ENCODE data around the gene CPPED1.
"Not testable (repeated sequence)": the region's sequence is repeated elsewhere in the genome, so short reads cannot be mapped to it uniquely, and the experiment has no call there.

Gene CPPED1, protein sequence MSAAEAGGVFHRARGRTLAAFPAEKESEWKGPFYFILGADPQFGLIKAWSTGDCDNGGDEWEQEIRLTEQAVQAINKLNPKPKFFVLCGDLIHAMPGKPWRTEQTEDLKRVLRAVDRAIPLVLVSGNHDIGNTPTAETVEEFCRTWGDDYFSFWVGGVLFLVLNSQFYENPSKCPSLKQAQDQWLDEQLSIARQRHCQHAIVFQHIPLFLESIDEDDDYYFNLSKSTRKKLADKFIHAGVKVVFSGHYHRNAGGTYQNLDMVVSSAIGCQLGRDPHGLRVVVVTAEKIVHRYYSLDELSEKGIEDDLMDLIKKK

DNA sequence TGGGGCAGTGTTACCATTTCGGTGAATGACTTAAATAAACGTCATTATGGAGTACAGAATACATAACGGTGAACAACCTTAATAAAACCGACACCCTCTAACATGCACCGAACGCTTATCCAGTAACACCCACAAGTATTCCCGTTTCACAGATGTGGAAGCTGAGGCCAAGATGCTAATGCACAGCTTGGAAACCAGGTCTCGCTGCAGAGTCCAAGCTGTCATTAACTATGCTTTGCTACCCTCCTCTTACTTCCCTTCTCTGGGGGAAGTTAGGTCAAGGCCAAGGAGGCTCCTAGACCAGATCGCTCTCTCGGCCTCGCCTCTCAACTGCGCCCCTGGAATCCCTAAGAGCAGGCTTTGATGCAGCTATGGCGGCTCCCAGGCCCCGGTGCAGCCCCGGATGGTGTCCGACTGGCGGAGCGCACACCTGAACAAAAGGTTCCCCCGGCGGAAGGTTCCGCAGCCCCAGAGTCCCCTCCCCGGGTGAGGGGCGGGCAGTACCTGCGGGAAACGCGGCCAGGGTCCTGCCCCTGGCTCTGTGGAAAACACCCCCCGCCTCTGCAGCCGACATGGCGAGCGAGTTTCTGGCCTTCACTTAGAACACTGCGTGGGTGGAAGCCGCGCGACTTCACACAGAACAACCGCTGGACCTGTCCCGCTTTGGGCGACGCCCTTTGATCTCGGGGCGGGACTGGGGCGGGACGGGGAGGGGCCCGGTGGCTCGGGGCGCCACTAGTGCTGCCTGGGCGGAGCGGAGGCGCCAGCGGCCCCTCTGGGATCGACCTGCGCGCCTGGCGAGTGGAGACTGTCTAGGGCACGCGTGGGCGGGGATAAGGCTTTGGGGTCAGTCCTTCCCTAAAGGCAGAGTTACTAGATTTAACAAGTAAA, at the start of gene CPPED1:
Gene CPPED1 (minus strand): TSS at position 685 of the 891 bp plus-strand sequence. CDS start 111 bp downstream, at position 574.
- peak; percentile 88 to 90 for DNase-seq (ENCODE audit: low read depth in 1 of 2, low spot score in 1 of 2)

DNA sequence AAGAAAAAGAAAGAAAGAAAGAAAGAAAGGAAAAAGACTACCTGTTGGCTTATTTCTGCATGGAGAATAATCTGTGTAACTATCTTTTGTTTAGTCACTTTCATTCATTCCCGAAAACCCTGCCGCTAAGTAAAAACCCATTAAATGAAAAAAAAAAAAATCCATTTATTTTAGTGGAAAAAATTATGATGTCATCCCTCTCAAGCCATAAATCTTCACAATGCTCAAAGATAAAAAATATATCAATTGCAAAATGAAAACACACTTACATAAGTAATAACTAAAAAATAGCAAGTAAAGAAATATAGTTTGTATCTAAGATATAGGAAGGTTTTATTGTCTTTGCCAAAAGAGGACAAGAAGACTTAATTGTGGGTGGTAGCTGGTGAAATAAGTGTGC, 46.5 kb upstream of the CPPED1 start:
- no peak for DNase-seq (ENCODE audit: low read depth in 1 of 2, low spot score in 1 of 2)

DNA sequence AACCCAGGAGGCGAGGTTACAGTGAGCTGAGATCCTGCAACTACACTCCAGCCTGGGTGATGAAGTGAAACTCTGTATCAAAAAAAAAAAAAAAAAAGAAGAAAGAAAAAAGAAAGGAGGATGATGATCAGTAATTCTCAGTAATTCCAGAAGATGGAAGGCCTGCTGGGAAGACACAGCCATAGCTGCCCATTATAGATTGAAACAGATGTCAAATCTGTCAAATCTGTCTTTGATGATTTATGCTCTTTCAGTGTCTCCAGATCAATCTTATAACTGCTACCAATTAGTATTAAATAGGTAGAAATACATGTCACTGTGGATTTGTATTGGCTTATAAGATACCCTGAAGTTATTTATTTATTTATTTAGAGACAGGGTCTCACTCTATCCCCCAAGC, 42.9 kb upstream of the CPPED1 start:
- DNase-seq (ENCODE audit: low read depth in 1 of 2, low spot score in 1 of 2): no peak

DNA sequence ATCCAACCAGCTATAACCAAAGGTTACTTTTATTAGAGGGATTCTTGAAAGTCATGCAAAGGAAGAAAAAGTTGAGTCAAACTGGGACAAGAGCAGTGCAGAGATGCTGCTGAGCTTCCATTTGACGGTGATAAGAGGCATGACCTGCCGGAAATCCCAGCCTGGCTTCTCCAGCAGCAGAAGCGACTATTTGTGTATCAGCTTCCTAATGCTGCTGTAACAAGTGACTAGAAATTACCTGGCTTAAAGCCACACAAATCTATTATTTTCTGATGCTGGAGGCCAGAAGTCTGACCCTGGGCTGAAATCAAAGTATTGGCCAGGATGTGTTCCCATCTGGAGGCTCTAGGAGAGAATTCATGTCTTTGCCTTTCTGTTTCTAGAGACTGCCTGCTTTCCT, 41.6 kb upstream of the CPPED1 start:
- no peak for DNase-seq (ENCODE audit: low read depth in 1 of 2, low spot score in 1 of 2)

DNA sequence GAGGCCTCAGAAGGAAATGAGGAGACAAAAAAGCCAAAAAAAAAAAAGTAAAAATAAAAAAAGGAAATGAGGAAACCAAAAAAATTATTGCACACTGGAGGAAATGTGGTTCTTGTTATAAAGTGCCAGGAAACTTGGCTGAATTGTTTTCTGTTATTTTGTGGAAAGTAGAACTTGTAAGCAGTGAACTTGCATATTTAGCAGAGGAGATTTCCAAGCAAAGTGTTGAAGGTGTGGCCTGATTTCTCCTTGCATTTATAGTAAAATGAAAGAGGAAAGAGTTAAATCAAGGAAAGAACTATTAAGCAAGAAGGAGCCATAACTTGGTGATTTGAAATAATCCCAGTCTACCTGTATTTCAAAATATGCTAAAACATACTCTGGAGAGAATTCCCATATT, 34.1 kb upstream of the CPPED1 start:
- no peak for DNase-seq (ENCODE audit: low read depth in 1 of 2, low spot score in 1 of 2)

DNA sequence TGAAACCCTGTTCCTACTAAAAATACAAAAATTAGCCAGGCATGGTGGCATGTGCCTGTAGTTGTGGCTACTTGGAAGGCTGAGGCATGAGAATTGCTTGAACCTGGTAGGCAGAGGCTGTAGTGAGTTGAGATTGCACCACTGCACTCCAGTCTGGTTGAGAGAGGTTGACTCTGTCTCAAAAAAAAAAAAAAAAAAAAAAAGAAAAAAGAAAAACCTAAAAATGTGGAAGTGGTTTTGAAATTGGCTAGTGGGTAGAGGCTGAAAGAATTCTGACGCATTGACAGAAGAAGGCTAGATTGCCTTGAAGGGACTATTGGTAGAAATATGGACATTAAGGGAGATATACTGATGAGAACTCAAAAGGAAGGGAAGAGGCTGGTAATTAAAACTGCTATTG, 33.6 kb upstream of the CPPED1 start:
- DNase-seq (ENCODE audit: low read depth in 1 of 2, low spot score in 1 of 2): no peak

DNA sequence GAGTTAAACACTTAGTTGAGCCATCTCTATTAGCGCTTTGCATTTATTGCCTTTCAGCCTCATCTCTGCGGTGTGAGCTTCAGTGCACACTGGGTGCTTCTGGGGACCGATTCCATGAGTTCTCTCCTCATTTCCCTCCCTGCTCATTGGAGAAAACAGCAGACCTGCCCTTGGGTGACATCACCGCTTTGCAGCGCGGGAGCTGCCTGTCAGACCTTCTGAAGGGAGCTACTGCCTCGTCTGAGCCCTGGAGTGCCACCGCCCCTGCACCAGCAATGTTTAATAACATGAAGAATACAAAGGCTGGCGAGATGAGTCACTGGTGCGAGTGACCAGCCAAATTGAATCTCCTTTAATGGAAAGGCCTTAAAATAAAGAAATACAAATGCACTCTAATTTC, 30.2 kb upstream of the CPPED1 start:
- no peak for DNase-seq (ENCODE audit: low read depth in 1 of 2, low spot score in 1 of 2)

DNA sequence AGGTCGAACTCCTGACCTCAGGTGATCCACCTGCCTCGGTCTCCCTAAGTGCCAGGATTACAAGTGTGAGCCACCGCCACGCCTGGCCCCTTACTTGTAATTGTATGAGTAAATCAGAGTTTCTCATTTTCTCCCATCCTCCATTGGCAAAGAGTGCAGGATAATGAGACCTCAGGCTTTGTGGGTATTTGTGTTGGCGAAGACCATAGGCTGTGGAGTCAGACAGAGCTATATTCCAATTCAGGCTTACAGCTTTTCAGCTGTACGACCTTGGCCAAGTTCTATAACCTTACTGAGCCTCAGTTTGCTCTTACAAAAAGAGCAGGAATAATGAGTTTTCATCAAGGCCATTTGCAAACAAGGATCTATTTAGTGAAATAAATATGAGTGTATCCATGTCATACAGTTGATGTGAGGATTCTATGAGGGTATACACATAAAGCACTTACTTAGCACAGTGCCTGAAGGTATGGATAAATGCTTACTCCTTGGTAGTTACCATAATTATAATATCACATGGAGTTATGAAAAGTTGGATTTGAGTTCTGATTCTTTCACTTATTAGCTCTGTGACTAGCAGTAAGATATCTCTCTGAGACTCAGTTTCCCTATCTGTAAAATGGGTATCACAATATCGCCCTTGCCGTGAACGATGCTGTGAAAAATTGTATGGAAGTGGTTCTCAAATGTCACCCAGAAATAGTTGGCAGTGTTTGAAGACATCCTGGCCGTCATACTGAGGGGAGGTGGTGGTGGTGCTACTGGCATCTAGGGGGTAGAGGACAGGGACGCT, 25.6 kb upstream of the CPPED1 start:
- no peak for DNase-seq (ENCODE audit: low read depth in 1 of 2, low spot score in 1 of 2)

DNA sequence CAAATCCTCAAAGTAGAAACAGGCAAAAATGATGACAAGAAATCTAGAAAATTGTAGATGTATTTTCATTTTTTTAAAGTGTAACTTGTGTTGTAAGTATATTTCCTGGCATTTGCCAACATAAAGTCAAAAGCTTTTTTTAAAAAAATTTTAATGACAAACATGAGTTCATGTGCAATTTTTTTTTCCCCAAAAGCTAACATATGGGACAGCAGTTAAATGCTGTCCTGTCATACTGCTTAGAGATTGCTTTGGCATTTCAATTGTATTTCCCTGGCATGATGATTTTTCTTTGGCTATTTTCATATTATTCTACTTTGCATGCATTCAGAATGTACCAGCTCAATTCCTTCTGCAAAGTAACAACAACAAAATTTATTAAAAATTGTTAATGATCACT, 24.5 kb upstream of the CPPED1 start:
- no peak for DNase-seq (ENCODE audit: low read depth in 1 of 2, low spot score in 1 of 2)

DNA sequence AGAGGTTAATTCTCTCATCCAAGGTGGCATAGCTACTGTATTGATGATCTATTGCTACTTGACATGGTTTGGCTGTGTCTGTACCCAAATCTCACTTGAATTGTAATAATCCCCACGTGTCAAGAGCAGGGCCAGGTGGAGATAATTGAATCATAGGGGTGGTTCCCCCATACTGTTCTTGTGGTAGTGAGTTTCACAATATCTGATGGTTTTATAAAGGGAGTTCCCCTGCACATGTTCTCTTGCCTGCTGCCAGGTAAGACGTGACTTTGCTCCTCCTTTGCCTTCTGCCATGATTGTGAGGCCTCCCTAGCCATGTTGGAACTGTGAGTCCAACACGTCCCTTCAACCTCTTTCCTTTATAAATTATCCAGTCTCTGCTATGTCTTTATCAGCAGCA, 22.9 kb upstream of the CPPED1 start:
- no peak for DNase-seq (ENCODE audit: low read depth in 1 of 2, low spot score in 1 of 2)

DNA sequence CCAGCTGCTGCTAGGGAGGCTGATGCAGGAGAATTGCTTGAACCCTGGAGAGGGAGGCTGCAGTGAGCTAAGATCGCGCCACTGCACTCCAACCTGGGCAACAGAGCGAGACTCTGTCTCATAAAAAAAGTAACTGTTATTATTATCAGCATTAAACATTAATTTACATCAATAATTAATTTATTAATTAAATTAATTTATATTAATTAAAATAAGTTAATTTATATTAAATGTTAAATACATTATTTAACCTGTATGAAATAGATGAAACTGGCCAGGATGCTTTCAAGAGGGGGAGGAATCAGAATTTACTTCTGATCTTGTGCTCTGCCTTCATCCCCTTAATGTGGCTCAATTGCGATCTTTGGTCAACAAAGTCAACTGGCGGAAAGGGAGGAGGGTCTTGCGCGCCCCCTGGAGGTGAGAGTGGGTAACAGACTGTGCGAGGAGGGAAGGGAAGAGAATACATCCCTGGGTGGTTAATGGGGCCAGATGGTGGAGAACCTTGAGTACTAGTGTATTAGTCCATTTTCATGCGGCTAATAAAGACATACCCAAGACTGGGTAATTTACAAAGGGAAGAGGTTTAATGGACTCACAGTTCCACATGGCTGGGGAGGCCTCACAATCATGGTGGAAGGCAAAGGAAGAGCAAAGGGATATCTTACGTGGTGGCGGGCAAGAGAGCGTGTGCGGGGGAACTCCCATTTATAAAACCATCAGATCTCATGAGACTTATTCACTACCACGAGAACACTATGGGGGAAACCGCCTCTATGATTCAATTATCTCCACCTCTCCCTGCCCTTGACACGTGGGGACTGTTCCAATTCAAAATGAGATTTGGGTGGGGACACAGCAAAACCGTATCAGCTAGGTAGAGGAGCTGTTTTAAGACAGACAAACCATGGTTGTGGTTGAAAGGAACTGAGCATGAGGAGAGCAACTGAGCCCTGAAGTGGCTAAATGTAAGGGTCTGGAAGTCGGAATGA, 15.7 kb upstream of the CPPED1 start:
- peak; percentile 73 to 79 for DNase-seq (ENCODE audit: low read depth in 1 of 2, low spot score in 1 of 2)

DNA sequence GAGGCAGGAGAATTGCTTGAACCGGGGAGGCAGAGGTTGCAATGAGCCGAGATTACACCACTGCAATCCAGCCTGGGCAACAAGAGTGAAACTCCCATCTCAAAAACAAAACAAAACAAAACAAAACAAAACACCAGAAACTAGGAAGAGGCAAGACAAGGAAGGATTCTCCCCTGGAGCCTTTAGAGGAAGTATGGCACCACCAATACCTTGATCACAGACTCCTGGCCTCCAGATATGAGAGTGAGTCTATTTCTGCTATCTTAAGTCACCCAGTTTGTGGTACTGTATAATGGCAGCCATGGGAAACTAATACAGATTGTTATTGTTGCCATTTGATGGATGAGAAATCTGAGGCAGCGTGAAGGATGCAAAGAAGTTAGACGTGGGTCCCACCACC, 14.6 kb upstream of the CPPED1 start:
- no peak for DNase-seq (ENCODE audit: low read depth in 1 of 2, low spot score in 1 of 2)

DNA sequence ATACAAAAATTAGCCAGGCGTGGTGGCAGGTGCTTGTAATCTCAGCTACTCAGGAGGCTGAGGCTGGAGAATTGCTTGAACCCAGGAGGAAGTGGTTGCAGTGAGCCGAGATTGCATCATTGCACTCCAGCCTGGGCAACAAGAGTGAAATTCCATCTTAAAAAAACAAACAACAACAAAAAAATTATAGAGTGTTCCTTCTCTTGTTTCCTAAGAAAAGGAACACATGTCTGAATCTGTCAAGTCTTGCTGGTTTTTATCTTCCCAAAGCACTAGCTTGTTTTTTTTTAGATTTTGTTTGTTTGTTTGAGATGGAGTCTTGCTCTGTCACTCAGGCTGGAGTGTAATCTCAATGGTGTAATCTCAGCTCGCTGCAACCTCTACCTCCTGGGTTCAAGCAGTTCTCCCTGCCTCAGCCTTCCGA, 13.1 kb upstream of the CPPED1 start:
- DNase-seq (ENCODE audit: low read depth in 1 of 2, low spot score in 1 of 2): not testable (repeated sequence)

DNA sequence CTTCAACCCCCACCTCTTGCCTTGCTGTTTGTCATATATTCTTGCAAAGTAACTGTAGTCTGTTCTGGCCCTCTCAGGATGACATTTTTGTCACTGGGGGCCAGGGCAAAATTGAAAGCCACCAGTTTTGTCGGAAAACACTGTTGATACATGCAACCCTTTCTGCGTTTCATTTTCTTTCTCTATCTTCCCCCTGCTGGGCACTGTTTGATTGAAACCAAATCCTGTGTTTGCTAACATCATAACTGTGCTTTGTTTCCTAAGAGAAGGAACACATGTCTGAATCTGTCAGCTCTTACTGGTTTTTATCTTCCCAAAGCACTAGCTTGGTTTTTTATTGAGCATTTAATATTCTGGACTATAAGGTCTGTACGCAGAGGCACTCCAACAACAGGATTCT, 11.7 kb upstream of the CPPED1 start:
- DNase-seq (ENCODE audit: low read depth in 1 of 2, low spot score in 1 of 2): no peak

DNA sequence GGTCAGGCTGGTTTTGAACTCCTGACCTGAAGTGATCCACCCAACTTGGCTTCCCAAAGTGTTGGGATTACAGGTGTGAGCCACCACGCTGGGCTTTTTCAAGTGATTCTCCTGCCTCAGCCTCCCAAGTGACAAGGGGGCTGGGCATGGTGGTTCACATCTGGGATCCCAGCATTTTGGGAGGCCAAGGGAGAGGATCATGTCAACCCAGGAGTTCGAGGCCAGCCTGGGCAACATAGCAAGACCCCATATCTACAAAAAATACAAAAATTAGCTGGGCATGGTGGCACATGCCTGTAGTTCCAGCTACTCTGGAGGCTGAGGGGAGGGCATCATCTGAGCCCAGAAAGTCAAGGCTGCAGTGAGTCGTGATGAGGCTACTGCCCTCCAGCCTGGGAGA, 10.0 kb upstream of the CPPED1 start:
- DNase-seq (ENCODE audit: low read depth in 1 of 2, low spot score in 1 of 2): not testable (repeated sequence)

DNA sequence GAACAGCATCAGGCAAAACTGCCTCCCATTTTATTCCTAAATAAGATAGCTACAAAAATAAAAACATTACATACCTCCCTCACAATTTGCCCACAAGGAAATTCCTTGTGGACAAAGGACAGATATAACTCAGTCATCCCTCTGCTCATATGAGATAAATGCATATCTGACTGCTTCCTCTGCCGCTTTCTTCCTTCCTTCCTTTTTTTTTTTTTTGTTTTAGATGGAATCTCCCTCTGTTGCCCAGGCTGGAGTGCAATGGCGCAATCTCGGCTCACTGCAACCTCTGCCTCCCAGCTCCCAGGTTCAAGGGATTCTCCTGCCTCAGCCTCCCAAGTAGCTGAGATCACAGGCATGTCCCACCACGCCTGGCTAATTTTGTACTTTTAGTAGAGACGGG, 9.6 kb upstream of the CPPED1 start:
- DNase-seq (ENCODE audit: low read depth in 1 of 2, low spot score in 1 of 2): not testable (repeated sequence)

DNA sequence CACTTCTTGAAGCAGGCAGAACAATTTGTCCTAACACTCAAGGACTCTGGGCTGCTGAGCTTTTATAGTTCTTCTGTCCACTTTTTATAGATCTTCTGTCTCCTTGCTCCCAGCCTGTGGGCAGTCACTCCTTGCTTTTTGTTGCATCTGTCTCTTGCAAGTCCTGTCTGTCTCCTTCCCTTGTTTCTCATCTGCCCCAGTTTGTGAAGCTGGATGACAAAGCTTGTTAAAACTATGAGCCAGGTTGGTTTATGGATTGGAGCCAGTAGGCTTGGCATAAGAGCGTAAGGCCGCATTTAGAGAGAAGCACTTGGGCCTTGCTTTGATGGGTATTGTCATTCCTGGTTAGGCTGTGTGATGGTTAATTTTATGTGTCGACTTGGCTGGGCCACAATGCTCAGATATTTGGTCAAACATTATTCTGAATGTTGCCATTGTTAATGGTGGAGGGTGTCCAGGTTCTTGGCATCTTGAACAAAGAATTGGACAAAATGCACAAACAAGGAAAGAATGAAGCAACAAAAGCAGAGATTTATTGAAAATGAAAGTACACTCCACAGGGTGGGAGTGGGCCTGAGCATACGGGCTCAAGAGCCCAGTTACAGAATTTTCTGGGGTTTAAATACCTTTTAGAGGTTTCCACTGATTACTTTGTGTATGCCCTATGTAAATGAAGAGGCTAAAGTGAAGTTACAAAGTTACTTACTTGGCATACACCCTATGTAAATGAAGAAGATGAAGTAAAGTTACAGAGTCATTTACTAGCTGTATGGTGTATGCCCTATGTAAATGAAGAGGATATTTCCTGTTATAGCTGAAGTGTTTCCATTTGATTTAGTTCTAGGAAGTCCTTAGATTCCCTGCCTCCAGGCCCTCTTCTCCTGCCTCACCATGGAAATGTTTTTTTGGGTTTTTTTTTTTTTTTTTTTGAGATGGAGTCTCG, 8.0 kb upstream of the CPPED1 start:
- DNase-seq (ENCODE audit: low read depth in 1 of 2, low spot score in 1 of 2): no peak

DNA sequence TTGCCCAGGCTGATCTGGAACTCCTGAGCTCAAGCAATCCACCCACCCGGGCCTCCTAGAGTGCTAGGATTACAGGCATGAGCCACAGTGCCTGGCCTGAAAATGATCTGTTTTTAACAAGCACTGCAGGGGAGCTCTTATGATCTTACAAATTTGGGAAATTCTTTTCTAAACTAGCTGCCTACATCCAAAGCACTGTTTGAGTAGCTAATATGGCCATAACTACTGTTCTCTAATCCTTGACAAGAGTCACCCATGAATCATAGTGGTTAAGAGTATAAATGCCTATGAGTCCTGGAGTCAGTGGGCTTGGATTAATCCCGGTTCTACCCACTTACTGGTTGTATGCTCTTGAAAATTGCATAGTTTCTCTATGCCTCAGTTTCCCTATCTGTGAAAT, 1.4 kb upstream of the CPPED1 start:
- DNase-seq (ENCODE audit: low read depth in 1 of 2, low spot score in 1 of 2): no peak

DNA sequence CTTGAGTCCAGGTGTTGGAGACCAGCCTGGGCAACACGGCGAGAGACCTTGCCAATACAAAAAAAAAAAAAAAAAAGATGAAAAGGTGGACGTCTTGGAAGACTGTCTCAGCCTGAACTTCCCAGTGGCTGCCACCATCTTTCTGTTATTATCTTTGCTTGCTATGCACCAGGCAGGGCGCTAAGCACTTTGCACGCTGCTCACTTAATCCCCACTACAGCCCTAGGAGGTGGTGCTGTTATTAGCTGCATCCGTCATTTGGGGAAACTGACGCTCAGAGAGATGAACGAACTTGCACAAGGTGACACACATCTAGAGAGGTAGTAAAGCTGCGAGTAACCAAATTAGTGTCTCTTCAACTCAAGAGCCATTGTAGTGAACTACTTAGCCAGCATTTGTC, 708 bp upstream of the CPPED1 start:
- DNase-seq (ENCODE audit: low read depth in 1 of 2, low spot score in 1 of 2): no peak

Measured in activated CD4-positive, alpha-beta T cell treated with anti-CD3 and anti-CD28 coated beads, Interleukin-2, amount 50 U/mL, for 24 hours (primary cell).